Measurements from ENCODE around the gene CEP55.

GRCh38 chr10:93475871-93476270 lies 20.5 kb upstream of the CEP55 start:
- no peak for TF ChIP-seq POLR2A (IDR thresholded peaks at IDR 0.05; ENCODE audit: low read length)
- TF ChIP-seq GATA1 (IDR thresholded peaks at IDR 0.05; ENCODE audit: low read depth, low read length), result no peak

All from erythroblast (primary cell).